Astrocyte (in vitro differentiated cells and primary cell): ENCODE data around the gene MIS18A.

Source experiments
- EZH2 ChIP-seq: IDR thresholded peaks from 2 replicates; pipeline ENCODE4 v1.6.1; 2012; ENCODE audit warnings: mild to moderate bottlenecking, low read length, inconsistent platforms; ENCODE audit not compliant: insufficient read depth
- TF ChIP-seq, protein P1 (sequence below): IDR thresholded peaks from 2 replicates; pipeline ENCODE4 v1.5.1; 2011; ENCODE audit warnings: low read depth, mild to moderate bottlenecking, inconsistent platforms, low read length, moderate library complexity; ENCODE audit not compliant: insufficient read depth

DNA sequence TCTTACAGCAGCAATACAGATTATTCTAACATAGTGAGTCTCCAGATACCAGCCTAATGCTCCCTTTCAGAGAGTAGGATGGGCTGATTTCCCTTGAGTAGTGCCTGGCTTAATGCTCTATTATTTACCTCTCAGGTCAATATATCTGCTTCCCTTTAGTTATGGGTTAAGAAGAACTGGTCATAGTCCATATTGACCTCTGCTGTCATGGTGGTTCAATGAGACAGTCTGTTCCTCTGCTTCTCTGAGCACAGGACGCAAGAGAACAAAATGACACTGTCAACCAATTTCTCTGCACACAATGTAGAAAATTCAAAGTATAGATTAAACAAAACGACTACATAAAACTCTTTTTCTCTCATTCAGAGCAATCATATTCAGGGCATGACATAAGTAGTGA lies 22.7 kb upstream of the MIS18A start:
- TF ChIP-seq, protein P1, sequence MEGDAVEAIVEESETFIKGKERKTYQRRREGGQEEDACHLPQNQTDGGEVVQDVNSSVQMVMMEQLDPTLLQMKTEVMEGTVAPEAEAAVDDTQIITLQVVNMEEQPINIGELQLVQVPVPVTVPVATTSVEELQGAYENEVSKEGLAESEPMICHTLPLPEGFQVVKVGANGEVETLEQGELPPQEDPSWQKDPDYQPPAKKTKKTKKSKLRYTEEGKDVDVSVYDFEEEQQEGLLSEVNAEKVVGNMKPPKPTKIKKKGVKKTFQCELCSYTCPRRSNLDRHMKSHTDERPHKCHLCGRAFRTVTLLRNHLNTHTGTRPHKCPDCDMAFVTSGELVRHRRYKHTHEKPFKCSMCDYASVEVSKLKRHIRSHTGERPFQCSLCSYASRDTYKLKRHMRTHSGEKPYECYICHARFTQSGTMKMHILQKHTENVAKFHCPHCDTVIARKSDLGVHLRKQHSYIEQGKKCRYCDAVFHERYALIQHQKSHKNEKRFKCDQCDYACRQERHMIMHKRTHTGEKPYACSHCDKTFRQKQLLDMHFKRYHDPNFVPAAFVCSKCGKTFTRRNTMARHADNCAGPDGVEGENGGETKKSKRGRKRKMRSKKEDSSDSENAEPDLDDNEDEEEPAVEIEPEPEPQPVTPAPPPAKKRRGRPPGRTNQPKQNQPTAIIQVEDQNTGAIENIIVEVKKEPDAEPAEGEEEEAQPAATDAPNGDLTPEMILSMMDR = no peak
- no peak for TF ChIP-seq EZH2
